ENCODE results near the gene SYCP2. TPM values are rescaled to one million over a fixed set of nuclear protein-coding genes. Genes with fewer than 3 reads are reported as not detected.

SYCP2 gene
- total RNA-seq, 1 experiment from 2014 or later = 0.88 TPM

DNA sequence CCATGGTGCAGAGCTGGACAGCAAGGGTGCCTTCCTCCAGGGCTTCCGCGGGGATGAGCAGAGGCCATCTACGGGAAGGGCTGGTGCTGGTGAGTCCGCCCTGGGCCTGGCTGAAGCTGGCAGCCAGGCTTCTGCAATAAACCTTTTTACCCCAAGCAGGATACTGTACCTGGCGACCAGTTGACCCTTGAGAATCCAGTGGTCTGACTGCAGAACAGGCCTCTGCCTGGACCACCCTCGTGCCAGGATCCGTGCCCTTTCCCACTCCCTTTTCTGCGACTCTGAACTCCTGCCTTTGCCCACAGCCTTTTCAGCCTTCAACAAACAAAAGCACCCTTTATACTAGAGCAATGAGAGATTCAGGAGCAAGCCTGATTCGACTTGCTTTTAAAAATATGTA lies 43.6 kb upstream of the SYCP2 start:
- POLR2A ChIA-PET (ENCODE audit: low non-redundant PET) = no interaction called here
- H3K27ac ChIP-seq (ENCODE audit: low read depth, low read length, poor library complexity, severe bottlenecking) = no peak overlapping the region
- H3K4me1 ChIP-seq (ENCODE audit: insufficient read depth, low read length, poor library complexity, severe bottlenecking) = no peaks in the 10 kb centered on the region
- no peak for TF ChIP-seq EZH2 (IDR thresholded peaks at IDR 0.05; ENCODE audit: borderline replicate concordance, low read depth, low read length, poor library complexity, severe bottlenecking)
- TF ChIP-seq, protein P1, sequence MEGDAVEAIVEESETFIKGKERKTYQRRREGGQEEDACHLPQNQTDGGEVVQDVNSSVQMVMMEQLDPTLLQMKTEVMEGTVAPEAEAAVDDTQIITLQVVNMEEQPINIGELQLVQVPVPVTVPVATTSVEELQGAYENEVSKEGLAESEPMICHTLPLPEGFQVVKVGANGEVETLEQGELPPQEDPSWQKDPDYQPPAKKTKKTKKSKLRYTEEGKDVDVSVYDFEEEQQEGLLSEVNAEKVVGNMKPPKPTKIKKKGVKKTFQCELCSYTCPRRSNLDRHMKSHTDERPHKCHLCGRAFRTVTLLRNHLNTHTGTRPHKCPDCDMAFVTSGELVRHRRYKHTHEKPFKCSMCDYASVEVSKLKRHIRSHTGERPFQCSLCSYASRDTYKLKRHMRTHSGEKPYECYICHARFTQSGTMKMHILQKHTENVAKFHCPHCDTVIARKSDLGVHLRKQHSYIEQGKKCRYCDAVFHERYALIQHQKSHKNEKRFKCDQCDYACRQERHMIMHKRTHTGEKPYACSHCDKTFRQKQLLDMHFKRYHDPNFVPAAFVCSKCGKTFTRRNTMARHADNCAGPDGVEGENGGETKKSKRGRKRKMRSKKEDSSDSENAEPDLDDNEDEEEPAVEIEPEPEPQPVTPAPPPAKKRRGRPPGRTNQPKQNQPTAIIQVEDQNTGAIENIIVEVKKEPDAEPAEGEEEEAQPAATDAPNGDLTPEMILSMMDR (conservative IDR thresholded peaks at IDR 0.05; ENCODE audit: low read depth, low read length) = no peak
- no peaks in the 10 kb centered on the region for H3K36me3 ChIP-seq (ENCODE audit: insufficient read depth, low read length, poor library complexity, severe bottlenecking)
- H3K27me3 ChIP-seq (replicated peaks; ENCODE audit: insufficient read depth, low read depth, low read length, poor library complexity) = no peaks in the 10 kb centered on the region
- no peak for DNase-seq (ENCODE audit: low spot score)
- no peak overlapping the region for H3K4me3 ChIP-seq (ENCODE audit: low read depth, low read length, poor library complexity, severe bottlenecking)
- intact Hi-C loops (cut with micrococcal nuclease; ENCODE audit: unreplicated experiment) = no loop called here
- H3K9me3 ChIP-seq (ENCODE audit: low read depth, low read length, poor library complexity, severe bottlenecking) = no peaks in the 10 kb centered on the region
- no TSS peak for BruUV-seq (replicated peaks)
- CTCF ChIA-PET = no interaction called here

DNA sequence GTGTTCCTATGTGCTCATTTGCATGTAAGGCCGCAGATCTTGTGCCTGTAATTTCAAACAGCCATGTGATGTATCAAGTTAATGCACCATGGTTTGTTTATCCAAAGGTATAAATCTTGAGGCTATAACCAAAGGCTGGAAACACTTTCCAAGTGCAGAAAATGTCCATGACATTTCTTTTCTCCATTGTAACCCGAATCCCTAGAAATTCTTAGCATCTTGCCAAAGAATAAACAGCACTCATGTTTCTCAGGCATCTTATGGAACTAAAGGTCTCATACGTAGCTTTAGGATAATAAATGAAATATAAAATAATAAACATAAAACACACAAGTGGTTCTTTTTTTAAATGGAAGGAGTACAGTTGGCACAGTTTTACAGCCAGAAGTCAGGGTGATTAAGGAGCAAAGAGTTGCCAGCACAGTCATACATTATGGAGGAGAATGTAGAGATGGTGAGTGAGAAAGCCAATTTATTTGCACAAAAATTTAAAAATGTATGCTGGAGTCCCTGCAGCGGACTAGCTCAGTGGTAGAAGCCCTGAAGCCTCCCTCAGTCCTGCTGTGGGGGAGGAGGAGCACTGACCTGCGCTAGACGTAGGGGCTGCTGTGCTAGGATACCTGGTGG lies 42.8 kb upstream of the SYCP2 start:
- intact Hi-C loops (cut with micrococcal nuclease; ENCODE audit: unreplicated experiment) = no loop called here
- POLR2A ChIA-PET (ENCODE audit: low non-redundant PET) = no interaction called here
- CTCF ChIA-PET = no interaction called here

DNA sequence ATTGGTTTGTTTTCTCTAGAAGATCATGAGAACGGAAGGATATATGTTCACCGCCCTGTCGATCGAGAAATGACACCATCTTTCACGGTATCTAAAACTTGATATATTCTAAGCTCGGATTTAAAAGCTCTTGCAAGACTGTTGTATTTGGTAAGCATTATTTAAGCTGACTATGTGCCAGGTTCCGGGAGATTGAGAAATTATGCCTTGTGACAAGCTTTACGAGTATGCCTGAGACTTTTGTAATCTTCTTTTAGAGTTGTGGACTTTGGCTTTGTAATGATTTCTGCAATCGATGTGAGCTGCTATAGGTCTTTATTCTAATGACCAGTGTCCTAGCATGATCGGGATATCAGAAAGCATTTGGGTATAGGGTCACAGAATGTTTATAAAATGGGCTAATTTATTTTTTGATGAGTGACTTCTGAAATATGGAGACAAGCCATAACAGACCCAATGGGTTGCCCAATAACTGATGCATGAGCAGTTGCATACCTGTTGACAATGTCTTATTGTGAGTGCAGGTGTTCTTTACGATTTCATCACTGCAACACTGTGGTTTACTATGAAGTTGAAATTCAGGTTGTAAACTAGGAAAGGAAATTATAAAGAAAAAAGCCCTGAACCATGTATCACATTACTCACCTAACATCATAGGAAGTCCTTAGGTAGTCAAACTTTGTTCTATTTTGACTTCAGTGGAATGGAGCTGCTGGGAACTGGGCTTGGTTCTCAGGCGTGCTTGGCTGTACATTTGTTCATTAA lies 38.8 kb upstream of the SYCP2 start:
- Histone ChIP-seq H3K27me3 (replicated peaks; ENCODE audit: insufficient read depth, low read depth, low read length, poor library complexity) (no peaks in the 10 kb centered on the region), H3K9me3 (ENCODE audit: low read depth, low read length, poor library complexity, severe bottlenecking) (no peaks in the 10 kb centered on the region), H3K4me1 (ENCODE audit: insufficient read depth, low read length, poor library complexity, severe bottlenecking) (no peaks in the 10 kb centered on the region), H3K27ac (ENCODE audit: low read depth, low read length, poor library complexity, severe bottlenecking) (no peak overlapping the region), H3K36me3 (ENCODE audit: insufficient read depth, low read length, poor library complexity, severe bottlenecking) (no peaks in the 10 kb centered on the region), H3K4me3 (ENCODE audit: low read depth, low read length, poor library complexity, severe bottlenecking) (no peak overlapping the region)
- POLR2A ChIA-PET (ENCODE audit: low non-redundant PET) = no interaction called here
- intact Hi-C loops (cut with micrococcal nuclease; ENCODE audit: unreplicated experiment) = no loop called here
- no TSS peak for BruUV-seq (replicated peaks)
- no peak for DNase-seq (ENCODE audit: low spot score)
- CTCF ChIA-PET = no interaction called here
- TF ChIP-seq EZH2 (IDR thresholded peaks at IDR 0.05; ENCODE audit: borderline replicate concordance, low read depth, low read length, poor library complexity, severe bottlenecking) = no peak
- TF ChIP-seq, protein P1 (conservative IDR thresholded peaks at IDR 0.05; ENCODE audit: low read depth, low read length) = no peak

More for the DNA sequence above, 42.8 kb upstream of the SYCP2 start:
- DNase-seq (ENCODE audit: low spot score) = no peak
- no peaks in the 10 kb centered on the region for H3K4me1 ChIP-seq (ENCODE audit: insufficient read depth, low read length, poor library complexity, severe bottlenecking)
- H3K9me3 ChIP-seq (ENCODE audit: low read depth, low read length, poor library complexity, severe bottlenecking) = no peaks in the 10 kb centered on the region
- no peaks in the 10 kb centered on the region for H3K36me3 ChIP-seq (ENCODE audit: insufficient read depth, low read length, poor library complexity, severe bottlenecking)
- TF ChIP-seq, protein P1 (conservative IDR thresholded peaks at IDR 0.05; ENCODE audit: low read depth, low read length) = no peak
- no peak for TF ChIP-seq EZH2 (IDR thresholded peaks at IDR 0.05; ENCODE audit: borderline replicate concordance, low read depth, low read length, poor library complexity, severe bottlenecking)
- no TSS peak for BruUV-seq (replicated peaks)
- no peak overlapping the region for H3K4me3 ChIP-seq (ENCODE audit: low read depth, low read length, poor library complexity, severe bottlenecking)
- no peaks in the 10 kb centered on the region for H3K27me3 ChIP-seq (replicated peaks; ENCODE audit: insufficient read depth, low read depth, low read length, poor library complexity)
- no peak overlapping the region for H3K27ac ChIP-seq (ENCODE audit: low read depth, low read length, poor library complexity, severe bottlenecking)

Data from A673 (cell line).